GM21737 (cell line): ENCODE measurements around the gene SMIM41.
"Not testable (repeated sequence)": the region's sequence is repeated elsewhere in the genome, so short reads cannot be mapped to it uniquely, and the experiment has no call there.

Experiments
- ATAC-seq: cut with Tn5 transposase; IDR thresholded peaks from one replicate; pipeline ENCODE4 v1.9.1; 2021; ENCODE audit warnings: mild to moderate bottlenecking, moderate library complexity; ENCODE audit not compliant: unreplicated experiment

The SMIM41 gene

GRCh38 chr12:52084491-52085231, 5.2 kb downstream of the SMIM41 start:
- ATAC-seq, result no peak

- ATAC-seq, result no peak
These were observed 6.2 kb downstream of the SMIM41 start for GRCh38 chr12:52085682-52086180.

- ATAC-seq, result no peak
These were observed 6.9 kb downstream of the SMIM41 start for GRCh38 chr12:52086366-52086765.

- no peak for ATAC-seq
These were observed 7.7 kb downstream of the SMIM41 start for GRCh38 chr12:52086944-52087835.

GRCh38 chr12:52087961-52088820, 8.7 kb downstream of the SMIM41 start:
- no peak for ATAC-seq

- no peak for ATAC-seq
These were observed 10.0 kb downstream of the SMIM41 start for GRCh38 chr12:52089491-52089890.

- no peak for ATAC-seq
These were observed 10.8 kb downstream of the SMIM41 start for GRCh38 chr12:52090291-52090690.

- ATAC-seq, result no peak
These were observed 11.6 kb downstream of the SMIM41 start for GRCh38 chr12:52091061-52091460.

- no peak for ATAC-seq
These were observed 12.4 kb downstream of the SMIM41 start for GRCh38 chr12:52091869-52092268.

- ATAC-seq, result no peak
These were observed 13.8 kb downstream of the SMIM41 start for GRCh38 chr12:52093346-52093745.

GRCh38 chr12:52096332-52097044, 17.0 kb downstream of the SMIM41 start:
- no peak for ATAC-seq

GRCh38 chr12:52097045-52097666, 17.7 kb downstream of the SMIM41 start:
- no peak for ATAC-seq

GRCh38 chr12:52104431-52105089, 25.1 kb downstream of the SMIM41 start:
- ATAC-seq, result not testable (repeated sequence)

GRCh38 chr12:52116222-52117125, 37.0 kb downstream of the SMIM41 start:
- ATAC-seq, result not testable (repeated sequence)

GRCh38 chr12:52117806-52118475, 38.4 kb downstream of the SMIM41 start:
- ATAC-seq, result not testable (repeated sequence)

- no peak for ATAC-seq
These were observed 40.1 kb downstream of the SMIM41 start for GRCh38 chr12:52119398-52120254.
